ENCODE data around the gene CFAP97D2. TPM values are rescaled to one million over a fixed set of nuclear protein-coding genes. Genes with fewer than 3 reads are reported as not detected.

Gene CFAP97D2
- total RNA-seq, 1 experiment from 2014 or later, result not detected

- CTCF ChIA-PET, result interaction anchor here (0.5 kb wide), 1 partner anchor 26 kb away, joined by 4 read pairs; no protein-coding TSS in a partner anchor
- no peaks in the 10 kb centered on the region for H3K27me3 Mint-ChIP-seq (ENCODE audit: low read depth)
- DNase-seq (ENCODE audit: low spot score) (peak; percentile 7), ATAC-seq (no peak)
- no peaks in the 10 kb centered on the region for H3K4me1 Mint-ChIP-seq
- no peak overlapping the region for H3K4me3 Mint-ChIP-seq
- POLR2A ChIA-PET, result no interaction called here
- H3K27ac Mint-ChIP-seq, result no peak overlapping the region
- peaks cover 7% of the 10 kb centered on the region for H3K9me3 Mint-ChIP-seq
- TF ChIP-seq NR2C2 (CRISPR knock-in tag; IDR thresholded peaks at IDR 0.05), result no peak
- TF ChIP-seq SMAD4 (CRISPR knock-in tag; IDR thresholded peaks at IDR 0.05), result no peak
- TF ChIP-seq CREB1 (CRISPR knock-in tag; IDR thresholded peaks at IDR 0.05), result no peak
- TF ChIP-seq ZNF532 (CRISPR knock-in tag; IDR thresholded peaks at IDR 0.05; ENCODE audit: borderline replicate concordance), result no peak
- TF ChIP-seq ZNF396 (CRISPR knock-in tag; IDR thresholded peaks at IDR 0.05; ENCODE audit: borderline replicate concordance), result no peak
- TF ChIP-seq ZNF263 (CRISPR knock-in tag; IDR thresholded peaks at IDR 0.05; ENCODE audit: low read depth), result no peak
- TF ChIP-seq, protein P1, sequence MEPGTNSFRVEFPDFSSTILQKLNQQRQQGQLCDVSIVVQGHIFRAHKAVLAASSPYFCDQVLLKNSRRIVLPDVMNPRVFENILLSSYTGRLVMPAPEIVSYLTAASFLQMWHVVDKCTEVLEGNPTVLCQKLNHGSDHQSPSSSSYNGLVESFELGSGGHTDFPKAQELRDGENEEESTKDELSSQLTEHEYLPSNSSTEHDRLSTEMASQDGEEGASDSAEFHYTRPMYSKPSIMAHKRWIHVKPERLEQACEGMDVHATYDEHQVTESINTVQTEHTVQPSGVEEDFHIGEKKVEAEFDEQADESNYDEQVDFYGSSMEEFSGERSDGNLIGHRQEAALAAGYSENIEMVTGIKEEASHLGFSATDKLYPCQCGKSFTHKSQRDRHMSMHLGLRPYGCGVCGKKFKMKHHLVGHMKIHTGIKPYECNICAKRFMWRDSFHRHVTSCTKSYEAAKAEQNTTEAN (CRISPR knock-in tag; IDR thresholded peaks at IDR 0.05), result 0 out of 2 replicates have a peak, but pooled peaks have one; percentile 55
- 0 out of 2 replicates have a peak, but pooled peaks cover 4% of the 10 kb centered on the region for H3K36me3 Mint-ChIP-seq
These were observed 38.2 kb upstream of the CFAP97D2 start for GRCh38 chr13:114140906-114141250.

- H3K27me3 Mint-ChIP-seq (ENCODE audit: low read depth), result no peaks in the 10 kb centered on the region
- no peak for TF ChIP-seq ETV6 (CRISPR knock-in tag; IDR thresholded peaks at IDR 0.05)
- TF ChIP-seq, protein P2, sequence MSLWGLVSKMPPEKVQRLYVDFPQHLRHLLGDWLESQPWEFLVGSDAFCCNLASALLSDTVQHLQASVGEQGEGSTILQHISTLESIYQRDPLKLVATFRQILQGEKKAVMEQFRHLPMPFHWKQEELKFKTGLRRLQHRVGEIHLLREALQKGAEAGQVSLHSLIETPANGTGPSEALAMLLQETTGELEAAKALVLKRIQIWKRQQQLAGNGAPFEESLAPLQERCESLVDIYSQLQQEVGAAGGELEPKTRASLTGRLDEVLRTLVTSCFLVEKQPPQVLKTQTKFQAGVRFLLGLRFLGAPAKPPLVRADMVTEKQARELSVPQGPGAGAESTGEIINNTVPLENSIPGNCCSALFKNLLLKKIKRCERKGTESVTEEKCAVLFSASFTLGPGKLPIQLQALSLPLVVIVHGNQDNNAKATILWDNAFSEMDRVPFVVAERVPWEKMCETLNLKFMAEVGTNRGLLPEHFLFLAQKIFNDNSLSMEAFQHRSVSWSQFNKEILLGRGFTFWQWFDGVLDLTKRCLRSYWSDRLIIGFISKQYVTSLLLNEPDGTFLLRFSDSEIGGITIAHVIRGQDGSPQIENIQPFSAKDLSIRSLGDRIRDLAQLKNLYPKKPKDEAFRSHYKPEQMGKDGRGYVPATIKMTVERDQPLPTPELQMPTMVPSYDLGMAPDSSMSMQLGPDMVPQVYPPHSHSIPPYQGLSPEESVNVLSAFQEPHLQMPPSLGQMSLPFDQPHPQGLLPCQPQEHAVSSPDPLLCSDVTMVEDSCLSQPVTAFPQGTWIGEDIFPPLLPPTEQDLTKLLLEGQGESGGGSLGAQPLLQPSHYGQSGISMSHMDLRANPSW (CRISPR knock-in tag; conservative IDR thresholded peaks at IDR 0.05; ENCODE audit: low read depth), result no peak
- TF ChIP-seq, protein P1 (CRISPR knock-in tag; IDR thresholded peaks at IDR 0.05), result peak; percentile 12; the same call in 1 of the 2 replicates
- no peak for TF ChIP-seq IRF1 (CRISPR knock-in tag; IDR thresholded peaks at IDR 0.05)
- no peak for TF ChIP-seq NFYB (CRISPR knock-in tag; conservative IDR thresholded peaks at IDR 0.05; ENCODE audit: low read depth)
- ChIA-PET POLR2A (no interaction called here), CTCF (no interaction called here)
- 0 out of 2 replicates have a peak, but pooled peaks cover 4% of the 10 kb centered on the region for H3K36me3 Mint-ChIP-seq
- H3K4me1 Mint-ChIP-seq, result no peaks in the 10 kb centered on the region
- peaks cover 7% of the 10 kb centered on the region for H3K9me3 Mint-ChIP-seq
- peak; percentile 2 for DNase-seq (ENCODE audit: low spot score)
- H3K27ac Mint-ChIP-seq, result no peak overlapping the region
- ATAC-seq, result no peak
- no peak overlapping the region for H3K4me3 Mint-ChIP-seq
These were observed 37.6 kb upstream of the CFAP97D2 start for GRCh38 chr13:114141261-114141996.

Data from WTC11 (cell line).